PC-3 (cell line): ENCODE results near the gene CD151. TPM values are rescaled to one million over a fixed set of nuclear protein-coding genes. Genes with fewer than 3 reads are reported as not detected.

ENCODE experiments used
- ATAC-seq: fragments of 200-7000 bp; cut with Tn5 transposase; 2 replicates; pipeline ENCODE4 v1.9.1; 2020; ENCODE audit warnings: mild to moderate bottlenecking, moderate library complexity
- BruUV-seq: library from RNA; stranded (reverse); fragments of 400-500 nt; replicated peaks from 2 replicates; lab custom pipeline; 2021; lab: Mats Ljungman, UMichigan
- CTCF ChIA-PET: fragments of 300-600 bp; sonication (Branson Sonifier 250); formaldehyde crosslinking; loops from one replicate; lab custom pipeline; 2022; ENCODE audit warnings: antibody characterized with exemption; lab: Charles Lee
- POLR2A ChIA-PET: fragments of 300-600 bp; sonication (Branson Sonifier 250); formaldehyde crosslinking; loops from one replicate; lab custom pipeline; 2022; ENCODE audit warnings: antibody characterized with exemption; ENCODE audit not compliant: unreplicated experiment; lab: Charles Lee
- DNase-seq: peaks from one replicate; pipeline ENCODE4 v3.0.0-alpha.2; 2015
- H2AFZ ChIP-seq: fragments of 300-600 bp; sonication (generic); 2 replicates; pipeline ENCODE4 v1.6.0; 2016; ENCODE audit warnings: antibody characterized with exemption, low read length
- H3F3A ChIP-seq: fragments of 300-600 bp; sonication (generic); one replicate; pipeline ENCODE4 v1.6.0; 2017; ENCODE audit warnings: antibody characterized with exemption, low read length, control low read depth, mild to moderate bottlenecking; ENCODE audit not compliant: unreplicated experiment
- H3K27ac ChIP-seq: fragments of 300-600 bp; sonication (generic); 2 replicates; pipeline ENCODE4 v1.5.1; 2016; ENCODE audit warnings: mild to moderate bottlenecking, low read length
- H3K27me3 ChIP-seq: fragments of 300-600 bp; sonication (generic); 2 replicates; pipeline ENCODE4 v1.6.1; 2016; ENCODE audit warnings: low read length, mixed read lengths
- H3K36me3 ChIP-seq: fragments of 300-600 bp; sonication (generic); 2 replicates; pipeline ENCODE4 v1.6.1; 2016; ENCODE audit warnings: low read depth, mixed run types, low read length, mixed read lengths
- H3K4me1 ChIP-seq: fragments of 300-600 bp; sonication (generic); 2 replicates; pipeline ENCODE4 v1.5.1; 2016; ENCODE audit warnings: low read length; ENCODE audit not compliant: insufficient read depth
- H3K4me2 ChIP-seq: fragments of 300-600 bp; sonication (generic); 2 replicates; pipeline ENCODE4 v1.6.0; 2016; ENCODE audit warnings: low read length
- H3K4me3 ChIP-seq: fragments of 300-600 bp; sonication (generic); 2 replicates; pipeline ENCODE4 v1.5.1; 2016; ENCODE audit warnings: mild to moderate bottlenecking, low read length, mixed read lengths
- H3K79me2 ChIP-seq: fragments of 300-600 bp; sonication (generic); 2 replicates; pipeline ENCODE4 v1.6.1; 2017; ENCODE audit warnings: low read length, mixed read lengths
- H3K9ac ChIP-seq: fragments of 300-600 bp; sonication (generic); 2 replicates; pipeline ENCODE4 v1.6.0; 2016; ENCODE audit warnings: mild to moderate bottlenecking, low read length
- H3K9me2 ChIP-seq: fragments of 300-600 bp; sonication (generic); replicated peaks from 2 replicates; pipeline ENCODE4 v1.6.1; 2016; ENCODE audit warnings: mixed run types, low read length, mixed read lengths
- H3K9me3 ChIP-seq: fragments of 300-600 bp; sonication (generic); 2 replicates; pipeline ENCODE4 v1.6.1; 2016; ENCODE audit warnings: low read length, mixed read lengths
- H4K20me1 ChIP-seq: fragments of 300-600 bp; sonication (generic); 2 replicates; pipeline ENCODE4 v1.6.1; 2016; ENCODE audit warnings: low read length, mixed read lengths
- CTCF ChIP-seq: fragments of 300-600 bp; sonication (generic); conservative IDR thresholded peaks from 2 replicates; pipeline ENCODE4 v1.5.1; 2017; ENCODE audit warnings: antibody characterized with exemption, low read depth, mild to moderate bottlenecking, low read length
- EZH2 ChIP-seq: fragments of 300-600 bp; sonication (generic); IDR thresholded peaks from one replicate; pipeline ENCODE4 v1.6.1; 2017; ENCODE audit warnings: antibody characterized with exemption, mild to moderate bottlenecking, low read length; ENCODE audit not compliant: unreplicated experiment
- EZH2phosphoT487 ChIP-seq: fragments of 300-600 bp; sonication (generic); IDR thresholded peaks from 2 replicates; pipeline ENCODE4 v1.6.1; 2018; ENCODE audit warnings: mild to moderate bottlenecking, antibody characterized with exemption, low read length, borderline replicate concordance
- intact Hi-C: fragments of 100-400 bp; cut with micrococcal nuclease; formaldehyde crosslinking; loops from 2 replicates; pipeline ENCODE4 v1.9.0; 2023
- total RNA-seq: library from RNA; depleted of rRNA; stranded (reverse); fragments of >200 nt; gene quantifications from 2 replicates; pipeline ENCODE4 v1.2.3, GENCODE V29; 2014

CD151 gene
- total RNA-seq, 1 experiment from 2014 or later = 469 TPM

DNA sequence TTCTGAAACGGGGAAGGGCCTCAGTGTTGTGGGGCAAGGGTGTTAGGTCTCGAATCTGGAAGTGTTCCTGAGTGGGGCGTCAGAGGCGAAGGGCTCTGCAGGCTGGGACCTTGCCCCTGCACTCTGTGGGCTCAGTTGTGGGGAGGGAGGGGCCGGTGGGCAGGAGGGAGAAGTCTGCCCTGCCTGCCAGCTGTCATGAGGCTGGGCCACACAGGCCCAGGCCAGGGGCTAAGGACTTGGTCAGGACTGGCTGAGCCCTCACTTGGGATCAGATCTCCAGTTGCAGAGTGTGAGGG, 4.9 kb upstream of the CD151 start, which contains the start of gene CRACR2B:
Gene CRACR2B (plus strand): TSS at position 23 of the 296 bp plus-strand sequence. CDS start 689 bp downstream, outside the sequence.
- Histone ChIP-seq H3K4me2 (peak within 1 kb of the TSS; percentile 96), H3K36me3 (no peaks in the 10 kb centered on the region), H3K27ac (peak within 1 kb of the TSS; percentile 52), H3K9me3 (no peaks in the 10 kb centered on the region), H3K4me3 (peak within 1 kb of the TSS; percentile 76), H3F3A (no peaks in the 10 kb centered on the region), H3K79me2 (peaks cover 11% of the 10 kb centered on the region), H3K4me1 (peaks cover 45% of the 10 kb centered on the region), H3K27me3 (no peaks in the 10 kb centered on the region), H3K9ac (peak within 1 kb of the TSS; percentile 69), H3K9me2 (no peaks in the 10 kb centered on the region), H4K20me1 (no peaks in the 10 kb centered on the region), H2AFZ (peak within 1 kb of the TSS; percentile 78)
- ATAC-seq (no peak; the same call in 1 of the 2 replicates), DNase-seq (no peak)
- intact Hi-C loops = no loop called here
- TF ChIP-seq EZH2 (no peak), EZH2phosphoT487 (no peak), CTCF (no peak)
- BruUV-seq = no TSS peak
- ChIA-PET POLR2A (no interaction called here), CTCF (no interaction called here)

- Histone ChIP-seq H3K27me3 (no peaks in the 10 kb centered on the region), H3K4me1 (peaks cover 45% of the 10 kb centered on the region), H2AFZ (no peak overlapping the region)
These were observed 4.1 kb upstream of the CD151 start for GRCh38 chr11:828506-829175.

More at GRCh38 chr11:828506-829175, 4.1 kb upstream of the CD151 start:
- Histone ChIP-seq H3K4me3 (no peak overlapping the region), H3F3A (no peaks in the 10 kb centered on the region), H3K27ac (no peak overlapping the region), H3K4me2 (no peak overlapping the region), H3K9me3 (no peaks in the 10 kb centered on the region), H3K9me2 (no peaks in the 10 kb centered on the region), H3K79me2 (peaks cover 17% of the 10 kb centered on the region), H4K20me1 (no peaks in the 10 kb centered on the region), H3K9ac (no peak overlapping the region), H3K36me3 (no peaks in the 10 kb centered on the region)
- TF ChIP-seq CTCF = no peak
- intact Hi-C loops = no loop called here
- DNase-seq (no peak), ATAC-seq (no peak)
- POLR2A ChIA-PET = no interaction called here
- no TSS peak for BruUV-seq
- CTCF ChIA-PET = no interaction called here
